ENCODE data around the gene SLC13A3.

The SLC13A3 gene

DNA sequence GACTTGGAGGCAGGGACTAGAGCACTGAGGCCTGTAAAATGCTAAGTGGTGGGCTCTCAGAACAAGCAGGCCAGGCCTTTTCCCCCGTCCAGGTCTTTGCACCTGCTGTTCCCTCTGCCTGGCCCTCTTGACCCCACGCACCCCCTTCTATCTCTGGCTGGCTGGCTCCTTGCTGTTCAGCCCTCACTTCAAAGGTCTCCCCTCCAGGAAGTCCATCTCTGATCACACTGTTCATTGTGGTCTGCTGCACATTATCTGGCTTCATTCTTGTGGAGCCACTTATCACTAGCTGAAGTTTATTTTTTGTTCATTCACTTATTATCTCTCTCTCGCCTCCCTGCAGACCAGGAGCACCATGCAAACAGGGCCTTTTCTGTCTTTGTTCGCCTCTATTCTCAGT is 24.5 kb downstream of the SLC13A3 start:
- Histone ChIP-seq H2AFZ (ENCODE audit: low read length) (no peak overlapping the region), H3K23ac (ENCODE audit: low read depth, low read length, poor library complexity) (no peak overlapping the region), H2BK5ac (ENCODE audit: low read length) (no peak overlapping the region), H3K79me1 (ENCODE audit: low read depth, low read length) (no peaks in the 10 kb centered on the region), H3K14ac (ENCODE audit: low read length) (no peak overlapping the region), H3K4me3 (ENCODE audit: low read length in 2 of 2) (no peak overlapping the region), H3K27me3 (ENCODE audit: control insufficient read depth in 3 of 3, insufficient read depth in 3 of 3, low read depth in 1 of 3, low read length in 3 of 3) (no peaks in the 10 kb centered on the region), H3K18ac (ENCODE audit: low read length) (no peak overlapping the region), H3K4me2 (ENCODE audit: insufficient read depth, low read length, poor library complexity, severe bottlenecking) (no peak overlapping the region), H4K8ac (ENCODE audit: low read depth, low read length) (no peak overlapping the region), H3K9ac (ENCODE audit: low read depth, low read length, poor library complexity) (no peak overlapping the region), H3K27ac (replicated peaks; ENCODE audit: low read length) (no peak overlapping the region), H2AK5ac (ENCODE audit: low read depth, low read length) (no peak overlapping the region), H3K4ac (ENCODE audit: low read length) (no peak overlapping the region), H3K9me3 (replicated peaks in 1 of 2; ENCODE audit: control insufficient read depth in 2 of 2, insufficient read depth in 1 of 2, low read depth in 1 of 2, low read length in 2 of 2) (peaks cover 4 to 11% of the 10 kb centered on the region in 2 donors), H2BK120ac (ENCODE audit: low read depth, low read length) (no peak overlapping the region), H3K4me1 (ENCODE audit: control insufficient read depth in 2 of 2, insufficient read depth in 1 of 2, low read depth in 1 of 2, low read length in 2 of 2) (peaks cover 7 to 32% of the 10 kb centered on the region in 2 donors), H2BK12ac (ENCODE audit: low read length) (no peak overlapping the region), H2BK15ac (ENCODE audit: low read length) (no peak overlapping the region), H3K36me3 (replicated peaks in 1 of 2; ENCODE audit: control insufficient read depth in 2 of 2, insufficient read depth in 2 of 2, low read length in 2 of 2) (no peaks in the 10 kb centered on the region), H4K91ac (ENCODE audit: low read depth, low read length, poor library complexity) (no peak overlapping the region)
- WGBS, 2 donors (ENCODE audit: extremely low coverage in 2 of 2, insufficient read length in 2 of 2, insufficient replicate concordance in 1 of 2) = no CpG with 5 or more reads among the region's 4 CpGs
- DNase-seq (ENCODE audit: low spot score) = no peak

DNA sequence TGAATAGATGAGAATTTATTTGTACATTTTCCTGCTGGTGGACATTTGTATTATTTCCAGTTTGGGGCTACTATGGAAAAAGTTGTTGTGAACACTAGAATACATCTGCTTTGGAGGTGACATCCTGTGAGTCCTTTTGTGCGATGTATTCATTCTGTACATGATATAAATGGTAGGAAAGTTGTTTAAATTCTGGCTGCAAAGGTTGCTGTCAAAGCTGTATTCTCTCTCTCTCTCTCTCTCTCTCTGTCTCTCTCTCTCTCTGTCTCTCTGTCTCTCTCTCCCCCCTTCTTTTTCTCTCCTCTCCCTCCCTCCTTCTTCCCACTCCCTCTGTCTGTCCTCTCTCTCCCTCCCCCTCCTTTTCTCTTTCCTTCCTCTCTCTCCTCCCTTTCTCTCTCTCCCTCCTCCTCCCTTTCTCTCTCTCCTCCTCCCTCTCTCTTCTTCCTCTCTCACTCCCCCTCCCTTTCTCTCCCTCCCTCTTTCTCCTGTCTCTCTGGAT is 25.3 kb downstream of the SLC13A3 start:
- DNase-seq (ENCODE audit: low spot score) = no peak
- no CpG with 5 or more reads among the region's 1 CpG for WGBS, 2 donors (ENCODE audit: extremely low coverage in 2 of 2, insufficient read length in 2 of 2, insufficient replicate concordance in 1 of 2)
- H3K9me3 ChIP-seq (replicated peaks in 1 of 2; ENCODE audit: control insufficient read depth in 2 of 2, insufficient read depth in 1 of 2, low read depth in 1 of 2, low read length in 2 of 2) = peaks cover 4 to 11% of the 10 kb centered on the region in 2 donors
- H3K36me3 ChIP-seq (replicated peaks in 1 of 2; ENCODE audit: control insufficient read depth in 2 of 2, insufficient read depth in 2 of 2, low read length in 2 of 2) = no peaks in the 10 kb centered on the region
- no peak overlapping the region for H2BK15ac ChIP-seq (ENCODE audit: low read length)
- no peak overlapping the region for H3K27ac ChIP-seq (replicated peaks; ENCODE audit: low read length)
- H3K4me1 ChIP-seq (ENCODE audit: control insufficient read depth in 2 of 2, insufficient read depth in 1 of 2, low read depth in 1 of 2, low read length in 2 of 2) = peaks cover 5 to 25% of the 10 kb centered on the region in 2 donors
- H3K4me3 ChIP-seq (ENCODE audit: low read length in 2 of 2) = no peak overlapping the region
- H3K27me3 ChIP-seq (ENCODE audit: control insufficient read depth in 3 of 3, insufficient read depth in 3 of 3, low read depth in 1 of 3, low read length in 3 of 3) = peaks cover 0 to 2% (median 0%) of the 10 kb centered on the region in 3 experiments
- no peak overlapping the region for H2AFZ ChIP-seq (ENCODE audit: low read length)
- H2BK12ac ChIP-seq (ENCODE audit: low read length) = no peak overlapping the region
- no peak overlapping the region for H3K4ac ChIP-seq (ENCODE audit: low read length)
- H3K18ac ChIP-seq (ENCODE audit: low read length) = no peak overlapping the region
- H3K23ac ChIP-seq (ENCODE audit: low read depth, low read length, poor library complexity) = no peak overlapping the region
- no peak overlapping the region for H3K9ac ChIP-seq (ENCODE audit: low read depth, low read length, poor library complexity)
- H4K8ac ChIP-seq (ENCODE audit: low read depth, low read length) = no peak overlapping the region
- no peak overlapping the region for H2BK120ac ChIP-seq (ENCODE audit: low read depth, low read length)
- H3K4me2 ChIP-seq (ENCODE audit: insufficient read depth, low read length, poor library complexity, severe bottlenecking) = no peak overlapping the region
- H3K14ac ChIP-seq (ENCODE audit: low read length) = no peak overlapping the region
- H2BK5ac ChIP-seq (ENCODE audit: low read length) = no peak overlapping the region
- no peaks in the 10 kb centered on the region for H3K79me1 ChIP-seq (ENCODE audit: low read depth, low read length)
- H4K91ac ChIP-seq (ENCODE audit: low read depth, low read length, poor library complexity) = no peak overlapping the region
- H2AK5ac ChIP-seq (ENCODE audit: low read depth, low read length) = no peak overlapping the region

DNA sequence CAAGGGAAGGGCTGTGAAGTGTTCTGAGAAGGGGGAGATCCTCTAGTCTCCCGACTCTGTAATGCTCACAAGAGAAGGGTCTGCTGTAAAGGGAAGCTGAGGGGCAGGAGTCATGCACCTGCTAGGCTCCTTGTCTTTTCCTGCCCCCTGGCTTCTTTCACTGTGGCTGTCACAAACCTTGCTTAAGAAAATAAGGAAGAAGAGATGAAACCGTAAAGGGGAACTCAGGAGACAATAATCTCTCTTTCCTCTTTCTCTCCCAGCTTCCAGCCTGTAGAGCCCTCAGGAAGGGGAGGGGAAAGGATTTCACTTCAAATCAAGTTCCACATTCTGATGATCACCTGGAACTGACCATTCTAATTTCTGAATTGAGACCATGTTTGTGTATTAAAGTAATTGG is 26.3 kb downstream of the SLC13A3 start:
- Histone ChIP-seq H3K36me3 (replicated peaks in 1 of 2; ENCODE audit: control insufficient read depth in 2 of 2, insufficient read depth in 2 of 2, low read length in 2 of 2) (no peaks in the 10 kb centered on the region), H2AFZ (ENCODE audit: low read length) (no peak overlapping the region), H2BK15ac (ENCODE audit: low read length) (no peak overlapping the region), H2BK12ac (ENCODE audit: low read length) (no peak overlapping the region), H3K14ac (ENCODE audit: low read length) (no peak overlapping the region), H3K4ac (ENCODE audit: low read length) (no peak overlapping the region), H3K27me3 (ENCODE audit: control insufficient read depth in 3 of 3, insufficient read depth in 3 of 3, low read depth in 1 of 3, low read length in 3 of 3) (peaks cover 0 to 3% (median 0%) of the 10 kb centered on the region in 3 experiments), H4K91ac (ENCODE audit: low read depth, low read length, poor library complexity) (no peak overlapping the region), H4K8ac (ENCODE audit: low read depth, low read length) (no peak overlapping the region), H3K4me3 (ENCODE audit: low read length in 2 of 2) (no peak overlapping the region), H3K27ac (replicated peaks; ENCODE audit: low read length) (no peak overlapping the region), H3K9ac (ENCODE audit: low read depth, low read length, poor library complexity) (no peak overlapping the region), H3K18ac (ENCODE audit: low read length) (no peak overlapping the region), H3K4me2 (ENCODE audit: insufficient read depth, low read length, poor library complexity, severe bottlenecking) (no peak overlapping the region), H3K9me3 (replicated peaks in 1 of 2; ENCODE audit: control insufficient read depth in 2 of 2, insufficient read depth in 1 of 2, low read depth in 1 of 2, low read length in 2 of 2) (peaks cover 4 to 7% of the 10 kb centered on the region in 2 donors), H3K23ac (ENCODE audit: low read depth, low read length, poor library complexity) (no peak overlapping the region), H3K79me1 (ENCODE audit: low read depth, low read length) (no peaks in the 10 kb centered on the region), H2BK120ac (ENCODE audit: low read depth, low read length) (no peak overlapping the region), H2AK5ac (ENCODE audit: low read depth, low read length) (no peak overlapping the region), H3K4me1 (ENCODE audit: control insufficient read depth in 2 of 2, insufficient read depth in 1 of 2, low read depth in 1 of 2, low read length in 2 of 2) (peaks cover 5 to 25% of the 10 kb centered on the region in 2 donors), H2BK5ac (ENCODE audit: low read length) (no peak overlapping the region)
- no peak for DNase-seq (ENCODE audit: low spot score)
- no CpG with 5 or more reads among the region's 2 CpGs for WGBS, 2 donors (ENCODE audit: extremely low coverage in 2 of 2, insufficient read length in 2 of 2, insufficient replicate concordance in 1 of 2)

DNA sequence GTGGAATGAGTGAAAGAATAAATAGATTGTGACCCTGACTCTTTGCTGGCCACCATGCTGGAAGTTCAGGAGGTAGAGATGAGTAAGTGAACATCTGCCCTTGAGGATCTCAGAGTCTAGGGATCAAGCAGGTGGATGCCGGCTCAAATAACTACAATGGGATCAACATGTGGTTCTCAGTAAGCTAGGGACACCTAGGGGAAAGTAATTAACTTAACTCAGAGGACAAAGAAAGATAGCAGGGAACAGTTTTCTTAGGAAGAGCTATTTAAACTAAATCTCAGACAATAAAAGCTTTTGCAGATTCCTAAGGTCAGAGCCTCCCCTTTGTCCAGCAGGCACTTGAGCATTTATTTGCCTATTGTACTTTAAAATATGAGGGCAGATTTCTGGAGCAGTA is 29.1 kb downstream of the SLC13A3 start:
- Histone ChIP-seq H4K91ac (ENCODE audit: low read depth, low read length, poor library complexity) (no peak overlapping the region), H3K79me1 (ENCODE audit: low read depth, low read length) (no peaks in the 10 kb centered on the region), H2AFZ (ENCODE audit: low read length) (no peak overlapping the region), H3K4me1 (ENCODE audit: control insufficient read depth in 2 of 2, insufficient read depth in 1 of 2, low read depth in 1 of 2, low read length in 2 of 2) (peaks cover 8 to 24% of the 10 kb centered on the region in 2 donors), H3K27ac (replicated peaks; ENCODE audit: low read length) (no peak overlapping the region), H3K23ac (ENCODE audit: low read depth, low read length, poor library complexity) (no peak overlapping the region), H3K18ac (ENCODE audit: low read length) (no peak overlapping the region), H2AK5ac (ENCODE audit: low read depth, low read length) (no peak overlapping the region), H3K9me3 (replicated peaks in 1 of 2; ENCODE audit: control insufficient read depth in 2 of 2, insufficient read depth in 1 of 2, low read depth in 1 of 2, low read length in 2 of 2) (peaks cover 4 to 7% of the 10 kb centered on the region in 2 donors), H3K4me2 (ENCODE audit: insufficient read depth, low read length, poor library complexity, severe bottlenecking) (no peak overlapping the region), H3K27me3 (ENCODE audit: control insufficient read depth in 3 of 3, insufficient read depth in 3 of 3, low read depth in 1 of 3, low read length in 3 of 3) (peaks cover 0 to 13% (median 0%) of the 10 kb centered on the region in 3 experiments), H3K4ac (ENCODE audit: low read length) (no peak overlapping the region), H2BK15ac (ENCODE audit: low read length) (no peak overlapping the region), H3K4me3 (ENCODE audit: low read length in 2 of 2) (no peak overlapping the region), H2BK5ac (ENCODE audit: low read length) (no peak overlapping the region), H2BK12ac (ENCODE audit: low read length) (no peak overlapping the region), H3K36me3 (replicated peaks in 1 of 2; ENCODE audit: control insufficient read depth in 2 of 2, insufficient read depth in 2 of 2, low read length in 2 of 2) (no peaks in the 10 kb centered on the region), H4K8ac (ENCODE audit: low read depth, low read length) (no peak overlapping the region), H3K9ac (ENCODE audit: low read depth, low read length, poor library complexity) (no peak overlapping the region), H3K14ac (ENCODE audit: low read length) (no peak overlapping the region), H2BK120ac (ENCODE audit: low read depth, low read length) (no peak overlapping the region)
- peak; percentile 17 for DNase-seq (ENCODE audit: low spot score)
- no CpG with 5 or more reads among the region's 1 CpG for WGBS, 2 donors (ENCODE audit: extremely low coverage in 2 of 2, insufficient read length in 2 of 2, insufficient replicate concordance in 1 of 2)

Data from neuronal stem cell (in vitro differentiated cells).